Stomach smooth muscle (tissue), 2 donors: ENCODE results near the gene TMEM239.
"Not testable (repeated sequence)": the region's sequence is repeated elsewhere in the genome, so short reads cannot be mapped to it uniquely, and the experiment has no call there.

Source experiments
- H3K27ac ChIP-seq: one replicate; pipeline ENCODE4 v1.7.0; 2013; ENCODE audit warnings: mild to moderate bottlenecking, low read length, inconsistent platforms
- H3K27me3 ChIP-seq, 2 donors: one replicate each; pipeline ENCODE4 v1.7.0; 2013; ENCODE audit warnings: low read length in 2 of 2; ENCODE audit not compliant: insufficient read depth in 2 of 2, control insufficient read depth in 1 of 2
- H3K36me3 ChIP-seq, 2 donors: one replicate each; pipeline ENCODE4 v1.7.0; 2013; ENCODE audit warnings: low read length in 2 of 2; ENCODE audit not compliant: control insufficient read depth in 2 of 2, insufficient read depth in 2 of 2
- H3K4me1 ChIP-seq: one replicate; pipeline ENCODE4 v1.7.0; 2013; ENCODE audit warnings: low read length; ENCODE audit not compliant: control insufficient read depth, insufficient read depth
- H3K4me3 ChIP-seq, 2 donors: one replicate each; pipeline ENCODE4 v1.7.0; 2013; ENCODE audit warnings: low read length in 2 of 2
- H3K9ac ChIP-seq, 2 donors: one replicate each; pipeline ENCODE4 v1.7.0; 2013; ENCODE audit warnings: low read length in 2 of 2, mild to moderate bottlenecking in 1 of 2
- H3K9me3 ChIP-seq, 2 donors: one replicate each; pipeline ENCODE4 v1.7.0; 2013; ENCODE audit warnings: low read length in 2 of 2; ENCODE audit not compliant: control insufficient read depth in 2 of 2
- donor health status: healthy.
- donor health status: Pancreatic carcinoma.

TMEM239 gene

GRCh38 chr20:2816030-2816582, at the start of gene TMEM239:
TSS of gene TMEM239 (plus strand) at chr20:2816364. CDS start at chr20:2816555, 191 bp downstream.
- peaks cover 24% of the 10 kb centered on the region in 2 donors for H3K27me3 ChIP-seq
- no peaks in the 10 kb centered on the region for H3K36me3 ChIP-seq
- peaks cover 4% of the 10 kb centered on the region in 2 donors for H3K9me3 ChIP-seq
- H3K27ac ChIP-seq, result no peak within 1 kb of the TSS
- no peak within 1 kb of the TSS for H3K9ac ChIP-seq
- no peak within 1 kb of the TSS for H3K4me3 ChIP-seq
- H3K4me1 ChIP-seq, result peaks cover 2% of the 10 kb centered on the region

GRCh38 chr20:2767768-2768631, 48.2 kb upstream of the TMEM239 start:
- no peak overlapping the region for H3K4me3 ChIP-seq
- no peaks in the 10 kb centered on the region for H3K9me3 ChIP-seq
- peaks cover 29 to 38% of the 10 kb centered on the region in 2 donors for H3K27me3 ChIP-seq
- no peaks in the 10 kb centered on the region for H3K36me3 ChIP-seq
- peaks cover 2% of the 10 kb centered on the region for H3K4me1 ChIP-seq
- no peak overlapping the region for H3K9ac ChIP-seq
- H3K27ac ChIP-seq, result no peak overlapping the region

GRCh38 chr20:2768632-2769015, 47.5 kb upstream of the TMEM239 start:
- no peak overlapping the region for H3K9ac ChIP-seq
- H3K27ac ChIP-seq, result no peak overlapping the region

GRCh38 chr20:2770091-2770490, 46.1 kb upstream of the TMEM239 start:
- not testable (repeated sequence) for H3K4me3 ChIP-seq, H3K27ac ChIP-seq, H3K9ac ChIP-seq, H3K4me1 ChIP-seq, H3K9me3 ChIP-seq, H3K36me3 ChIP-seq
- peaks cover 22 to 26% of the 10 kb centered on the region in 2 donors for H3K27me3 ChIP-seq

More at GRCh38 chr20:2768632-2769015, 47.5 kb upstream of the TMEM239 start:
- H3K36me3 ChIP-seq, result no peaks in the 10 kb centered on the region
- no peak overlapping the region for H3K4me3 ChIP-seq
- peaks cover 2% of the 10 kb centered on the region for H3K4me1 ChIP-seq
- peaks cover 26 to 34% of the 10 kb centered on the region in 2 donors for H3K27me3 ChIP-seq
- no peaks in the 10 kb centered on the region for H3K9me3 ChIP-seq

- Histone ChIP-seq H3K4me3 (no peak overlapping the region), H3K9me3 (peaks cover 2 to 5% of the 10 kb centered on the region in 2 donors), H3K36me3 (no peaks in the 10 kb centered on the region), H3K27ac (no peak overlapping the region), H3K27me3 (peaks cover 22 to 23% of the 10 kb centered on the region in 2 donors), H3K9ac (no peak overlapping the region), H3K4me1 (peaks cover 2% of the 10 kb centered on the region)
These were observed 44.5 kb upstream of the TMEM239 start for GRCh38 chr20:2771631-2772080.

GRCh38 chr20:2773812-2774211, 42.4 kb upstream of the TMEM239 start:
- H3K4me3 ChIP-seq, result no peak overlapping the region
- H3K27ac ChIP-seq, result no peak overlapping the region
- H3K36me3 ChIP-seq, result no peaks in the 10 kb centered on the region
- no peak overlapping the region for H3K9ac ChIP-seq
- peaks cover 2 to 5% of the 10 kb centered on the region in 2 donors for H3K9me3 ChIP-seq
- no peaks in the 10 kb centered on the region for H3K4me1 ChIP-seq
- peaks cover 8 to 12% of the 10 kb centered on the region in 2 donors for H3K27me3 ChIP-seq

- H3K27me3 ChIP-seq, result peaks cover 0 to 4% of the 10 kb centered on the region in 2 donors
- H3K4me1 ChIP-seq, result no peaks in the 10 kb centered on the region
- no peak overlapping the region for H3K27ac ChIP-seq
- H3K9ac ChIP-seq, result no peak overlapping the region
- H3K4me3 ChIP-seq, result no peak overlapping the region
- H3K36me3 ChIP-seq, result no peaks in the 10 kb centered on the region
- H3K9me3 ChIP-seq, result peaks cover 2 to 5% of the 10 kb centered on the region in 2 donors
These were observed 41.0 kb upstream of the TMEM239 start for GRCh38 chr20:2775139-2775538.

- H3K4me3 ChIP-seq, result no peak overlapping the region
- no peaks in the 10 kb centered on the region for H3K4me1 ChIP-seq
- H3K9me3 ChIP-seq, result peaks cover 2 to 5% of the 10 kb centered on the region in 2 donors
- no peaks in the 10 kb centered on the region for H3K36me3 ChIP-seq
- H3K27me3 ChIP-seq, result no peaks in the 10 kb centered on the region
- no peak overlapping the region for H3K27ac ChIP-seq
- H3K9ac ChIP-seq, result no peak overlapping the region
These were observed 37.4 kb upstream of the TMEM239 start for GRCh38 chr20:2778602-2779321.

GRCh38 chr20:2780948-2781347, 35.2 kb upstream of the TMEM239 start:
- H3K9ac ChIP-seq, result no peak overlapping the region
- no peaks in the 10 kb centered on the region for H3K36me3 ChIP-seq

GRCh38 chr20:2783908-2784566, 32.1 kb upstream of the TMEM239 start:
- Histone ChIP-seq H3K4me1 (no peaks in the 10 kb centered on the region), H3K27me3 (no peaks in the 10 kb centered on the region), H3K27ac (no peak overlapping the region), H3K9me3 (no peaks in the 10 kb centered on the region), H3K36me3 (no peaks in the 10 kb centered on the region), H3K4me3 (no peak overlapping the region), H3K9ac (no peak overlapping the region)

More at GRCh38 chr20:2780948-2781347, 35.2 kb upstream of the TMEM239 start:
- H3K4me3 ChIP-seq, result no peak overlapping the region
- no peaks in the 10 kb centered on the region for H3K27me3 ChIP-seq
- H3K4me1 ChIP-seq, result no peaks in the 10 kb centered on the region
- H3K27ac ChIP-seq, result no peak overlapping the region
- peaks cover 0 to under 1% of the 10 kb centered on the region in 2 donors for H3K9me3 ChIP-seq
